Rectal smooth muscle tissue (tissue), 1 donor: ENCODE measurements around the gene CFAP43.

Experiments
- H3K27ac ChIP-seq: one replicate; pipeline ENCODE4 v1.7.0; 2013; ENCODE audit warnings: low read depth, low read length, inconsistent platforms
- H3K27me3 ChIP-seq: one replicate; pipeline ENCODE4 v1.7.0; 2013; ENCODE audit warnings: low read length; ENCODE audit not compliant: control insufficient read depth, insufficient read depth
- H3K36me3 ChIP-seq: one replicate; pipeline ENCODE4 v1.7.0; 2013; ENCODE audit warnings: low read length; ENCODE audit not compliant: control insufficient read depth, insufficient read depth
- H3K4me1 ChIP-seq: one replicate; pipeline ENCODE4 v1.7.0; 2013; ENCODE audit warnings: low read length; ENCODE audit not compliant: control insufficient read depth, insufficient read depth
- H3K4me3 ChIP-seq: one replicate; pipeline ENCODE4 v1.7.0; 2013; ENCODE audit warnings: low read length
- H3K9ac ChIP-seq: one replicate; pipeline ENCODE4 v1.7.0; 2013; ENCODE audit warnings: low read length

Gene CFAP43

DNA sequence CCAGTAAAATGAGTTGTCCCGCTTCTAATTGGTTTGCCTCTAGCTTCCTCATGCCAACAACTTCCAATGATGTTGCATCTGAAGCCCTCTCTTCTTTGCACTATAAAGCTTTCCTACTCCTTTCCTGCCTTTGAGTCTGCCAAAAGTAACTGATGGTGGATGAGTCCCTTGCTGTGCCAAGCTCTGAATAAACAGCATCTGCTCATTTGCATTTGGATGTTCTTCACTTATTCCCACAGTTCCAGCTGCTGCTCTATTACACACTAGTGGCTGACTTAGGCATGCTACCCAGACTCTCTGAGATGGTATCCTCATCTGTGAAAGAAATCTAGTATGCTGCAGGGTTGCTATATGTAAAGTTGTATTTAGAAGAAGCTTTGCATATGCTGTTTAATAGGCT, 85.3 kb downstream of the CFAP43 start:
- Histone ChIP-seq H3K4me3 (no peak overlapping the region), H3K9ac (no peak overlapping the region), H3K27ac (no peak overlapping the region)

DNA sequence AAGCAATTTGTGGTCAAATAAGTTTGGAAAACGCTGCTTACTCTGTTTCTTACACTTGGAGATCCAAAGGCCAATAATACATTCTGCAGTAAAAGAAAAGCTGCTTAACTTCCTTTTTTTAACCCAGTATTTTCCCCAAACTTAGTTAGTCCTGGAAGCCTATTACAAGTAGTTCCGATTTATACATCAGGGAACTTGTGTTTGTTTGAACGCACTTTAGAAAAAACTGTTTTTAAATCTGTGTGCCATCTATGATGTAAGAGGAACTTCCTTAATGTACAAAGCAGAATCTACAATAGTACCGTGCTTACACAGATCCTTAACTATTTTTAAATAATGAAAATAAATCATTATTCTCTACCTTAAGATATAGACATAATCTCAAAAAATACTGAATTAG, 87.2 kb downstream of the CFAP43 start:
- Histone ChIP-seq H3K36me3 (no peaks in the 10 kb centered on the region), H3K9ac (no peak overlapping the region), H3K27ac (no peak overlapping the region), H3K4me3 (no peak overlapping the region), H3K27me3 (no peaks in the 10 kb centered on the region), H3K4me1 (no peaks in the 10 kb centered on the region)

More for the DNA sequence above, 85.3 kb downstream of the CFAP43 start:
- Histone ChIP-seq H3K4me1 (no peaks in the 10 kb centered on the region), H3K36me3 (no peaks in the 10 kb centered on the region), H3K27me3 (no peaks in the 10 kb centered on the region)

- Histone ChIP-seq H3K36me3 (no peaks in the 10 kb centered on the region), H3K9ac (no peak overlapping the region), H3K4me1 (no peaks in the 10 kb centered on the region), H3K27me3 (no peaks in the 10 kb centered on the region), H3K27ac (no peak overlapping the region), H3K4me3 (no peak overlapping the region)
Observed at GRCh38 chr10:104143829-104144228, 88.3 kb downstream of the CFAP43 start.

- no peak overlapping the region for H3K4me3 ChIP-seq
- H3K27ac ChIP-seq = no peak overlapping the region
- H3K4me1 ChIP-seq = no peaks in the 10 kb centered on the region
- no peaks in the 10 kb centered on the region for H3K36me3 ChIP-seq
- H3K9ac ChIP-seq = no peak overlapping the region
- H3K27me3 ChIP-seq = no peaks in the 10 kb centered on the region
Observed at GRCh38 chr10:104142081-104142480, 90.1 kb downstream of the CFAP43 start.

- no peaks in the 10 kb centered on the region for H3K4me1 ChIP-seq
Observed at GRCh38 chr10:104139221-104139620, 92.9 kb downstream of the CFAP43 start.

DNA sequence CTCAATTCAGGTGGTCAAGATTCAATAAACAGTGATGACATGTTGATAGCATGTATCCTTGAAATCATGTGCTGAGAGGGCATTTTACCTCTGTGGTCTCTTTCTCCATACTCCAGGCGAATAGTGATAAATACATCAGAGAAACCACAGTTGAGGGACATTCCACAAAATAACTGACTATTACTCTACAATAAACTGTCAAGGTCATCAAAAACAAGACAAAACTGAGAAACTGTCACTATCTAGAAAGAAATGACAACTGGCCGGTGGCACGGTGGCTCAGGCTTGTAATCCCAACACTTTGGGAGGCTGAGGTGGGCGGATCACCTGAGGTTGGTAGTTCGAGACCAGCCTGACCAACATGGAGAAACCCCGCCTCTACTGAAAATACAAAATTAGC, 94.0 kb downstream of the CFAP43 start:
- H3K9ac ChIP-seq = no peak overlapping the region
- no peak overlapping the region for H3K4me3 ChIP-seq
- no peaks in the 10 kb centered on the region for H3K27me3 ChIP-seq
- H3K27ac ChIP-seq = no peak overlapping the region
- no peaks in the 10 kb centered on the region for H3K4me1 ChIP-seq
- no peaks in the 10 kb centered on the region for H3K36me3 ChIP-seq

More at GRCh38 chr10:104139221-104139620, 92.9 kb downstream of the CFAP43 start:
- Histone ChIP-seq H3K27ac (no peak overlapping the region), H3K4me3 (no peak overlapping the region), H3K36me3 (no peaks in the 10 kb centered on the region), H3K27me3 (no peaks in the 10 kb centered on the region), H3K9ac (no peak overlapping the region)

- Histone ChIP-seq H3K27me3 (no peaks in the 10 kb centered on the region), H3K36me3 (peaks cover 2% of the 10 kb centered on the region), H3K4me1 (no peaks in the 10 kb centered on the region), H3K9ac (no peak overlapping the region), H3K4me3 (no peak overlapping the region), H3K27ac (no peak overlapping the region)
Observed at GRCh38 chr10:104130041-104130440, 102.1 kb downstream of the CFAP43 start.

DNA sequence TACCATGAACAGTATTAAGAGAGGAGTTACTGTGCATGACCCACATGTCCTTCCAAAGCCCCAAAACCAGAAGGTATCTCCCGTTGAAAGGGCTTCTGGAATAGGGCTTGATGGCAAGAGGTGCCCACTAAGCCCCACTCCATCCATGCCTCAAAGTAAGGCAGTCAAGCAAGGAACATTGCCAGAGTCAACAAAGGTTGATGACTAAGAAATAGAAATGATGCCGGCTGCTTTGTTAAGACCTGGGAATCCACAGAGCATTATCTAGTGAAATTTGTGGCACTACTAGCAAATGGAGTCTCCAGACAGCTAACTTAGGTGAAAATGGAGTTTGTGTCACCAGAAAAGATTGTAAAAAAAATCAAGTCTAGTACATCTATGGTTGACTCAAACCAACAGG, 104.0 kb downstream of the CFAP43 start:
- H3K27ac ChIP-seq = no peak overlapping the region
- no peak overlapping the region for H3K4me3 ChIP-seq
- no peak overlapping the region for H3K9ac ChIP-seq
- peaks cover 2% of the 10 kb centered on the region for H3K36me3 ChIP-seq
- H3K27me3 ChIP-seq = no peaks in the 10 kb centered on the region
- H3K4me1 ChIP-seq = no peaks in the 10 kb centered on the region

GRCh38 chr10:104127411-104127810, 104.8 kb downstream of the CFAP43 start:
- Histone ChIP-seq H3K27ac (no peak overlapping the region), H3K4me3 (no peak overlapping the region), H3K9ac (no peak overlapping the region), H3K36me3 (peaks cover 2% of the 10 kb centered on the region), H3K27me3 (no peaks in the 10 kb centered on the region), H3K4me1 (no peaks in the 10 kb centered on the region)

GRCh38 chr10:104123397-104123796, 108.8 kb downstream of the CFAP43 start:
- Histone ChIP-seq H3K27ac (no peak overlapping the region), H3K9ac (no peak overlapping the region), H3K4me1 (peaks cover 2% of the 10 kb centered on the region), H3K27me3 (no peaks in the 10 kb centered on the region), H3K4me3 (no peak overlapping the region), H3K36me3 (peaks cover 2% of the 10 kb centered on the region)

GRCh38 chr10:104122225-104123107, 109.7 kb downstream of the CFAP43 start:
- H3K4me1 ChIP-seq = peaks cover 2% of the 10 kb centered on the region
- peak overlapping the region; percentile 42 for H3K9ac ChIP-seq
- H3K4me3 ChIP-seq = peak overlapping the region; percentile 86
- H3K36me3 ChIP-seq = peaks cover 2% of the 10 kb centered on the region
- peak overlapping the region; percentile 85 for H3K27ac ChIP-seq
- H3K27me3 ChIP-seq = no peaks in the 10 kb centered on the region

DNA sequence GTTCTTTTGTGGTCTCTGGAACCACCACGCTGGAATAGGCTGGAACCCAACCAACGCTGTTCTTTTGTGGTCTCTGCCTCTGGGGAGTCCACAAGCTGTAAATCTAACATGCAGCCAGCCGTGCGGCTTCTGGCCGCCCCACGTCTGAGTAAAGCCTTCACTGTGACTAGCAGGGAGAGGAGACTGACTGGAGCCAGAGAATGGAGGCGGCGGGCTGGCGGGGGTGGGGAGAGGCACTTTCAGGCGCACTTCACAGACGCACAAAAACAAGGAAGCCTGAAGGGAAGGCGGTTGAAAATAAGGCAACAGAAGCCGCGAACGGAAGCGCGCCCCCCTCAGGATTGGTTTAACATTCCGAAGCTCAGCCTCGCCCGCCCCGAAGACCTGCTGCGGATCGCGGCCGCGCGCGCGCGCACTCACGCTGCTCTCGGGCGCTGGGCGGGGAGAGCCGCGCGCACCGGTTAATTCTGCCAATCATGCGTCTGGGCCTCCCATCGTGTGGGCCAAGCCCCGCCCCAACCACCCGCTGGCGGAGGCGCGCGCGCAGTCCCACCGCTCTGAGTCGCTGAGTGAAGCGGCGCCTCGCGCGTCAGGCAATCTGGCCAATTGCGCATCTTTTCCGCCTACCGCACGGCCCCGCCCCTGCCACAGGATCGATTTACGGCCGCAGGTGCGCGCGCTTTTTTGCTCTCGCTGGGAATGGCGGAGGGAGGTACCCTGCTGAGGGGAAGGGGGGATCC, 110.5 kb downstream of the CFAP43 start, which contains the start of gene SFR1:
TSS of gene SFR1 (plus strand) at position 687 of the 740 bp plus-strand sequence. CDS start at position 700, 13 bp downstream.
- Histone ChIP-seq H3K4me1 (peaks cover 2% of the 10 kb centered on the region), H3K27me3 (no peaks in the 10 kb centered on the region), H3K36me3 (no peaks in the 10 kb centered on the region), H3K9ac (peak within 1 kb of the TSS; percentile 98), H3K27ac (peak within 1 kb of the TSS; percentile 97), H3K4me3 (peak within 1 kb of the TSS; percentile 86)
